Natural killer cell treated with Interleukin-12 subunit alpha and Interleukin-12 subunit beta and Interleukin-15 and Interleukin-18, amount 100 ng/mL, for 72 hours (primary cell): ENCODE data around the gene CATSPER4. TPM values are rescaled to one million over a fixed set of nuclear protein-coding genes. Genes with fewer than 3 reads are reported as not detected.

Experiments used
- ATAC-seq, 2 donors: fragments of 150-1000 bp; cut with Tn5 transposase in 1 of 2; sonication (Bioruptor Pico), chemical (Tn5 transposase) in 1 of 2; 2 replicates each; pipeline ENCODE4 v1.10.0; 2021
- DNase-seq: peaks from one replicate; pipeline ENCODE4 v3.0.0; 2022; ENCODE audit warnings: low spot score
- H3K27ac Mint-ChIP-seq, 2 donors: 1 replicate in 1 of 2; 2 replicates in 1 of 2; pipeline ENCODE4 v1.8.0; 2022; ENCODE audit warnings: mixed read lengths in 2 of 2, mild to moderate bottlenecking in 1 of 2, moderate library complexity in 1 of 2
- H3K27me3 Mint-ChIP-seq, 2 donors: 1 replicate in 1 of 2; 2 replicates in 1 of 2; pipeline ENCODE4 v1.8.0; 2022; ENCODE audit warnings: mixed read lengths in 2 of 2
- H3K36me3 Mint-ChIP-seq: one replicate; pipeline ENCODE4 v1.8.0; 2022; ENCODE audit warnings: mixed read lengths
- H3K4me1 Mint-ChIP-seq, 2 donors: 1 replicate in 1 of 2; 2 replicates in 1 of 2; pipeline ENCODE4 v1.8.0; 2022; ENCODE audit warnings: low read depth in 2 of 2, mixed read lengths in 2 of 2, mild to moderate bottlenecking in 1 of 2
- H3K4me3 Mint-ChIP-seq: one replicate; pipeline ENCODE4 v1.8.0; 2022; ENCODE audit warnings: mixed read lengths
- H3K9me3 Mint-ChIP-seq: 2 replicates; pipeline ENCODE4 v1.8.0; 2022; ENCODE audit warnings: mixed read lengths
- total RNA-seq, 2 donors: library from RNA; stranded (reverse); gene quantifications; one replicate each; pipeline ENCODE4 v1.2.3, GENCODE V29; 2022

The CATSPER4 gene
- total RNA-seq, 2 donors from 2014 or later = not detected

DNA sequence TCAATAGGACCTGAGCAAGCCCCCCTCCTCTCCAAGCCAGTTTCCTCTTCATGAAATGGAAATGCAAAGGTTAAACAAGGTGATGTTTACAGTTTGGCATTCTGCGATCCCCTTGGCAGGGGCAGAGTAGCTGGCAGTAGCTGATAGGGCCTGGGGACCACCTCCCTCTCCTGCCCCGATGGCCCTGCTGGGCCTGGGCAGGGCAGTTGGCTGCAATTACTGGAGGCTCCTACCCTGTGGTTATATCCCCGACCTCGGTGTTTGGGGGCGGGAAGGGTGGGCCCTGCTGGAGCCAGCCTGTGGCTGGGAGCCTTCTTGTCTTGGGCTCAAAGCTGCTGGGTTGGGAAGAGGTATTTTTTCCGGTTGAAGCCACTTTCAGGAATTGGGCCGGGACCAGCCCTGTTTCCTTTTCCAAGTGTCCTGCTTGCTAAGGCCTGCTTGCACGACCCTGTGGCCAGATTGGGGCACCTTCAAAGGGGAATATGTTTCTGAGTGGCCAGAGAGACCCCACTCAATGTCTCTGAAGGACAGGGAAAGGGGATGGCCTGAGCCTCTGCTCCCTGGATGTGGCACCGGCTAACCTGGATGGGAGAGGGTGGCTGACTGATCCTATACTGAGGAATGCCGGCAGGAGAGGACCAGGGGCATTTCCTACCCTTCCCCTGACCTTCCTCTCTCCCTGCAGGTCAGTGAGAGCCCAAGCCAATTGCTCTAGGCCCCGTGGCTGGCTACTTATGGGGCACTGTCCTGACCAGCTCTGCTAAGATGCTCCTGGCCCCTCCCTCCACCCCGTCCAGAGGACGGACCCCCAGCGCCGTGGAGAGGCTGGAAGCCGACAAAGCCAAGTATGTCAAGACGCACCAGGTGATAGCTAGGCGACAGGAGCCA is 29.6 kb upstream of the CATSPER4 start:
- no peak for DNase-seq
- Mint-ChIP-seq H3K27ac (no peak overlapping the region), H3K36me3 (no peaks in the 10 kb centered on the region), H3K9me3 (no peaks in the 10 kb centered on the region), H3K4me3 (no peak overlapping the region), H3K4me1 (peaks cover 13 to 15% of the 10 kb centered on the region in 2 donors), H3K27me3 (peaks cover 14 to 31% of the 10 kb centered on the region in 2 donors)
- no peak for ATAC-seq

DNA sequence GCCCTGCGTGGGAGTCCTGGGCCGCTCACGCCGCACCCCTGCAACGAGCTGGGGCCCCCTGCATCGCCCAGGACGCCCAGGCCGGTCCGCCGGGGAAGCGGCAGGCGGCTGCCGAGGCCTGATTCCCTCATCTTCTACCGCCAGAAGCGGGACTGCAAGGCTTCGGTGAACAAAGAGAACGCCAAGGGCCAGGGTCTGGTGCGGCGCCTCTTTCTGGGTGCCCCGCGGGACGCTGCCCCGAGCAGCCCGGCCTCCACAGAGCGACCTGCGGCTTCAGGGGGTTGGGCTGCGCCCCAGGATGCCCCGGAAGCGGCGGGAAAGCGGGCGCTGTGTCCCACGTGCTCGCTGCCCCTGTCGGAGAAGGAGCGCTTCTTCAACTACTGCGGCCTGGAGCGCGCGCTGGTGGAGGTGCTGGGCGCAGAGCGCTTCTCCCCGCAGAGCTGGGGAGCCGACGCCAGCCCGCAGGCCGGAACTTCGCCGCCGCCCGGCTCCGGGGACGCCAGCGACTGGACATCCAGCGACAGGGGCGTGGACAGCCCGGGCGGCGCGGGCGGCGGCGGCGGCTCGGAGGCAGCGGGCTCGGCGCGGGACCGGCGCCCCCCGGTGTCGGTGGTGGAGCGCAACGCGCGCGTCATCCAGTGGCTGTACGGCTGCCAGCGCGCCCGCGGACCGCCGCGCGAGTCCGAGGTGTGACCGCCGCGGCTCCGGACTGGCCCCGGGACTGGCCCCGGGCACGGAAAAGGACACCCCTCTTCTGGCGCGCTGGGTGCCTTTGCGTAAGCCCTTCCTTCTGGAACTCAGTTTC is 28.8 kb upstream of the CATSPER4 start:
- no peak overlapping the region for H3K4me3 Mint-ChIP-seq
- peaks cover 13 to 20% of the 10 kb centered on the region in 2 donors for H3K4me1 Mint-ChIP-seq
- no peaks in the 10 kb centered on the region for H3K36me3 Mint-ChIP-seq
- ATAC-seq (peak; percentile 60 to 68), DNase-seq (peak; percentile 68)
- no peak overlapping the region for H3K27ac Mint-ChIP-seq
- no peaks in the 10 kb centered on the region for H3K9me3 Mint-ChIP-seq
- peaks cover 14 to 28% of the 10 kb centered on the region in 2 donors for H3K27me3 Mint-ChIP-seq

DNA sequence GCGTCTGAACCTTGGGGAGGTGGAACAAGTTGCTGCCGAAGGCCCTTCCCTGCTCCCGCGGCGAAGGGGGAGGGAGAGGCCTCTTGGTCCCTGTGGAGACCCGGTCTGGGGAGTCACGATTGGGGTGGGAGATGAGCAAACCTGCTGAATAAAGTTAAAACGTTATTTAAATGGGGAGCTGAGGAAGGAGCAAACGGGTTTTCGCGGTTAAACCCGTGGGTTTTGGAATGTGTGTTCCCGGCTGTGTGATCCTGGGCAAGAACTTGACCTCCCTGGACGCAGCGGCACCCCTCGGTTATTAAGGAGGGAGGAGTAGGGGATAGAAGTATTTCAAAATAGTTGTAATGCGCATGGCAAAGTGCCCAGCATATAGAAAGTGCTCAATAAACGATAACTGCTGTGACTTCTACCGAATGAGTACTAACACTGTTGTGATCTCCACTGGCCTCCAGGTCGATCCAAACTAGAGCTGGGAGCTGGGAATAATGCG is 28.1 kb upstream of the CATSPER4 start:
- H3K9me3 Mint-ChIP-seq = no peaks in the 10 kb centered on the region
- peaks cover 13 to 24% of the 10 kb centered on the region in 2 donors for H3K4me1 Mint-ChIP-seq
- DNase-seq (no peak), ATAC-seq (no peak)
- H3K27me3 Mint-ChIP-seq = peaks cover 14 to 30% of the 10 kb centered on the region in 2 donors
- H3K36me3 Mint-ChIP-seq = no peaks in the 10 kb centered on the region
- no peak overlapping the region for H3K27ac Mint-ChIP-seq
- no peak overlapping the region for H3K4me3 Mint-ChIP-seq

DNA sequence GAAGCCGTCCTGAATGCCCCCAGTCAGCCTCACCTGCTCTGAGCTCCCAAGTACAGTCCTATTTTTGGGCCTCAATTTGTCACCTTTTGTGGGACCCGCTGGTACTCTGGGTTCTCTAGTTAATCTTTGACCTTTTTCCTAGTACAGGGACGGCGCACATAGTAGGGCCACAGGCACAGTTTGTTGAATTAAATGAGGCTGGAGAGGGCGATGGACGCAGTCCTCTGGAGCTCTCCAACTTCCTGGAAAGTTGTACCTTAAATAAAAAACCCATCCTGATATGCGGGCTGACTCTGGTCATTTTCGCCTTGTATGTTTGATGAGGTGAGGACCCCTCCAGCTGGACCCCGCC is 26.7 kb upstream of the CATSPER4 start:
- no peak for ATAC-seq
- Mint-ChIP-seq H3K27ac (no peak overlapping the region), H3K4me3 (no peak overlapping the region), H3K9me3 (no peaks in the 10 kb centered on the region), H3K36me3 (no peaks in the 10 kb centered on the region), H3K27me3 (peaks cover 14 to 30% of the 10 kb centered on the region in 2 donors), H3K4me1 (peaks cover 13 to 24% of the 10 kb centered on the region in 2 donors)
- no peak for DNase-seq

DNA sequence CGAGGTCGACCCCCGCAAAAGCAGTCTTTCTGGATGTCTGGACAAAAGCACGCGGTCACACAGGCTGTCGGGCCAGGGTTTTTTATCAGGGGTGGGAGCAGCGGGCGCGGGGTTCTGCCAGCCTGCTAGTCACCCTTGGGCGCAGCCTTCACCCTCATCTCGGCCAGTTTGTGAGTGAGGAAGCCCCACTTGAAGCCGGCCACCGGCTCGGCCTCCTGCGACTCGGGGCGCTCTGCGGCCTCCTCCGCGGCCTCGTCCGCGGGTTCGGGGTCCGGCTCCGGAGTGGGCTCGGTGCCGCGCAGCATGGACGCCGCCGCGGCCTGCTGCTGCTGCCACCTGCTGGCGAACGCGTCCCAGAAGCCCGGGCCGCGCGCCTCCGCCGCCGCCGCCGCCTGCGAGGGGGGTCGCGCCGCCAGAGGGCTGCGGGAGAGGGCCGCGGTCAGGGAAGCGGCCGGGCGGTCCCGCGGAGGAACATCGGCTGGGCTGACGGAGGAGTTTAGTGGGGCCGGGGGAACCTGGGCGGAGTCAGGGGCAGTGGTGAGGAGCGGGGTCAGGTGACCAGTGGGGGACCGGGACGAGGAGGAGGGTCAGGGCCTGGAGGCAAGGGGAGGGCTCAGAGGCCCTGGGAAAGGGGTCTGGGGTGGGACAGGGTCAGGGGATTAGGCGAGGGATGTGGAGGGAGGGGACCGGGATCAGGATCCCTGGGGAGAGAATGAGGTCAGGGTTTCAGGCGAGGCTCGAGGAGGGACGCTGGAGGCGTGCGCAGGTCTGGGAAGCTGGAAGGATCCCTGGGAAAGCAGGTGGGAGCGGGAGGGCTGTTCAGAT is 26.2 kb upstream of the CATSPER4 start:
- Mint-ChIP-seq H3K27ac (no peak overlapping the region), H3K9me3 (no peaks in the 10 kb centered on the region), H3K4me3 (peak overlapping the region; percentile 26), H3K27me3 (peaks cover 14 to 26% of the 10 kb centered on the region in 2 donors), H3K36me3 (no peaks in the 10 kb centered on the region), H3K4me1 (peaks cover 13 to 24% of the 10 kb centered on the region in 2 donors)
- DNase-seq (peak; percentile 64), ATAC-seq (peak; percentile 74 to 79)

DNA sequence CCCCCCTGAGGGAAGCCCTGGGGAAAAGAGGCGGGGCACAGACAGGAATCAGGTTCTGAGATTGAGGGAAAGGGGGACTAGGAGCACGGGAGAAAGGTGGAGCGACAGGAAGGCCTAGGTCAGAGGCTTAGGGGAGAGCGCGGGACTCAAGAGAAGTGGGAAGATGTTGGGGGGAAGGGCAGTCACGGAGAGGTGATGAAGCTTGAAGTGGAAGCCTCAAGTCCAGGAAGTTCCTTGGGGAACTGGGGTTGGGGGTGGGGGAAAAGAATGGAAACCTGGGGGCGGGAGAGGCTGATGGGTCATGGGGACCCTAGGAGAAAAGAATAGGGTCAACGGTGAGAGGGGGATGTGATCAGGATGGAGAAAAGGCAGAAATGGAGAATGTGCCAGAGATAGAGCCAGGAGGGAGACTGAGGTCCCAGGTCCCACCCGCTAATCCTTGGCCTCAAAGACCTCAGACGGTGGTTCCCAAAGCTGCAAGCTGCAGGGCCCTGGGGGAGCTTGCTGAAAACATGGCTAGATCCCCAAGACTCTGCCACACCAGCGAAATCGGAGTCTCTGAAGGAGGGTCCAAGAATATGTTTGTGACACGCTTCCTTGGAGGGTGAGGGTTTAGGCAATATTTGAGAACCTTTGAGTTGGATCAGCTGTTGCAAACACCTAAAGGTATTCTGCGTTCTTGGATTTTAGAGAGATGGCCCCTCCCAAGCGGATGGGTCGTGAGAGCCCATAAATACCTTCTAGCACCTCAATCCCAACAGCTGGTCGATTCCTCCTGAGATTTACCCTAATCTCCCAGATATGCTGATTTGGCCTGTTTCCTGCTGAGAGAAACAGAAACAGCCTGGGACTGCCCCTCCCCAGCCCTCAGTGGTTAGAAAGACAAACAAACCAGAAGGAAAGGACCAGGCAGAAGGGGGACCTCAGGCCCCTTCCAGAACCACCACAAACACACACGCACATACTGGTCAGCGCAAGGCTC is 25.2 kb upstream of the CATSPER4 start:
- Mint-ChIP-seq H3K4me3 (peak overlapping the region; percentile 26), H3K36me3 (no peaks in the 10 kb centered on the region), H3K9me3 (no peaks in the 10 kb centered on the region), H3K27ac (no peak overlapping the region), H3K27me3 (peaks cover 6 to 23% of the 10 kb centered on the region in 2 donors), H3K4me1 (peaks cover 13 to 25% of the 10 kb centered on the region in 2 donors)
- ATAC-seq (no peak), DNase-seq (no peak)

DNA sequence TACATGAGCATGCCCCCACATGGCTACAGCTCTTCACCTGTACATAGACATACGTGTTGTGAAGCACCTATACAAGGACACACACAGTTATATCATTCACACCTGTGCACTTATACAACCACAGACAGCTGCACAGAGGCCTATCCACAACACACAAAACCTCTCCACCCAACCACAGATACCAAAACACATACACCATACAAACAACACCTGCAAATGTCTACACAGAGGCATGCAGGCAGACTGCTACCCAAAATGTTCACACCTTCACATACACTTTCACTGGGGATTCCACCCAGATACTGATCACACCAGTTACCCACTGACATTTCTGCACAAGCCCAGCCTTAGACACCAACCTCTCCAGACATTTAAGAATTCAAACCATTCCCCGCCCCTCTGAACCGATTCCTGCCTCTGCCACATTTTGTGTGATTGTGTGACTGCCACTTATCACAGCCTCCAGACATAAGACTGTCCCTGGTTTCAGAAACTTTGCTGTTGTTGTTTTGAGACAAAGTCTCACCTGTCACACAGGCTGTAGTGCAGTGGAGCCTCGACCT is 23.6 kb upstream of the CATSPER4 start:
- H3K4me3 Mint-ChIP-seq = no peak overlapping the region
- H3K36me3 Mint-ChIP-seq = no peaks in the 10 kb centered on the region
- peaks cover 13 to 32% of the 10 kb centered on the region in 2 donors for H3K4me1 Mint-ChIP-seq
- ATAC-seq = no peak
- H3K27me3 Mint-ChIP-seq = peaks cover 6 to 23% of the 10 kb centered on the region in 2 donors
- DNase-seq = no peak
- H3K9me3 Mint-ChIP-seq = no peaks in the 10 kb centered on the region
- H3K27ac Mint-ChIP-seq = peak overlapping the region in 1 of 2 donors; percentile 6

DNA sequence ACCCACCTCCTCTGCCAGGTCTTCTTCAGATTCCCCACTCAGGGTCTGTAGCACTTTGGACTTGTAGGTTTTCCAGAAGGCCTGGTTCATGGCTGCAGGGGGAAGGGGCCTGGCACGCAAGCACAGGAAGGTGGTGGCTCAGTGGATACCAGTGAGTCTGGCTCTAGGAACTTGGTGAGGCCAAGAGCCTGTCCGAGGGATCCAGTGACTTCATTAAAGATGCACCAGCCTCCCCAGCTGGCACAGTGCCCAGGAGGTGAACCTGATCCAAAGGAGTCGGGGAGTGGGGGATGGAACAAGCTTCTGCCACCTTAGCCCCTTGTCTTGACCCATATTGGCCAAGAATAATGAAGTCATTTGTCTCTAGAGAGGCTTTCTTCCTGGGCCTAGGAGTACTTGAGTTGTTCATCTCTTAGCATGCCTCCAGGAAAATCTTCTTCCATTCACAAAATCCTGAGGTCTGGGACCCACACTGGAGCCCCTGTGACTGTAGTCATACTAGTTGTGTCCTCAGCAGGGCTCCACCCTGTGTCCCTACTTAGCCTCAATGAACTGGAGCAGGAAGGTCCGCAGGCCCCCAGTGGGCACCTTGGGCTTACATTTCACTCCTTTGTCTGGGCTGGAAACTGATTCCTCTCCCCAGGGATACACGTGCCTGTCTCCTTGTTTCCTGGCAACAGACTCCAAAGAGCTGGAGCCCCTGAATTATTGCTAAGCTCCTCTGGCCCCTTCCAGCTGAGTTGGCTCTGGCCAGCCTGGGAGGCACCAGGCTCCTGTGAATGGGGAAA is 21.8 kb upstream of the CATSPER4 start, which contains the start of gene C1orf232:
C1orf232 (minus strand) TSS at position 554 of the 788 bp plus-strand sequence; CDS start at position 90, 464 bp downstream.
- Mint-ChIP-seq H3K36me3 (no peaks in the 10 kb centered on the region), H3K4me1 (peaks cover 9 to 30% of the 10 kb centered on the region in 2 donors), H3K9me3 (no peaks in the 10 kb centered on the region), H3K27me3 (peaks cover 2 to 18% of the 10 kb centered on the region in 2 donors), H3K27ac (peak within 1 kb of the TSS; percentile 55 to 77), H3K4me3 (peak within 1 kb of the TSS; percentile 90)
- DNase-seq (no peak), ATAC-seq (no peak)

DNA sequence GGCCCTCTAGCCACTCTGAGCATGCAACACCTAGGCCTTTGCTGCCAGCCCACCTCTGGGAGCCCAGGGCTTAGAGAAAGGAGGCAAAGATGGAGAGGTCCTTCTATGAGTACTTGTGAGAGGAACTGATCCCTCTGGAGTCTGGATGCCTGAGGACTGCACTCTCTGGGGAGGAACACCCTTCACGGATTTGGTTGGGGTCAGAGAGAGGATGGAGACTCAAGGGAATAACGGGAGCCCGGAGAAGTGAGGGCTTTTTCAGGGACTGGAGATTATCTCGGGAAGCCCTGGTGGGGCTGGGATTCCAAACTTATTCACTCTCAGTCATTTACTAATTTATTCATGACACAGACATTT is 21.2 kb upstream of the CATSPER4 start:
- Mint-ChIP-seq H3K4me1 (peaks cover 9 to 30% of the 10 kb centered on the region in 2 donors), H3K27me3 (peaks cover 0 to 16% of the 10 kb centered on the region in 2 donors), H3K4me3 (peak overlapping the region; percentile 90), H3K27ac (peak overlapping the region in 1 of 2 donors; percentile 55), H3K9me3 (no peaks in the 10 kb centered on the region), H3K36me3 (no peaks in the 10 kb centered on the region)
- DNase-seq = no peak
- ATAC-seq = no peak

DNA sequence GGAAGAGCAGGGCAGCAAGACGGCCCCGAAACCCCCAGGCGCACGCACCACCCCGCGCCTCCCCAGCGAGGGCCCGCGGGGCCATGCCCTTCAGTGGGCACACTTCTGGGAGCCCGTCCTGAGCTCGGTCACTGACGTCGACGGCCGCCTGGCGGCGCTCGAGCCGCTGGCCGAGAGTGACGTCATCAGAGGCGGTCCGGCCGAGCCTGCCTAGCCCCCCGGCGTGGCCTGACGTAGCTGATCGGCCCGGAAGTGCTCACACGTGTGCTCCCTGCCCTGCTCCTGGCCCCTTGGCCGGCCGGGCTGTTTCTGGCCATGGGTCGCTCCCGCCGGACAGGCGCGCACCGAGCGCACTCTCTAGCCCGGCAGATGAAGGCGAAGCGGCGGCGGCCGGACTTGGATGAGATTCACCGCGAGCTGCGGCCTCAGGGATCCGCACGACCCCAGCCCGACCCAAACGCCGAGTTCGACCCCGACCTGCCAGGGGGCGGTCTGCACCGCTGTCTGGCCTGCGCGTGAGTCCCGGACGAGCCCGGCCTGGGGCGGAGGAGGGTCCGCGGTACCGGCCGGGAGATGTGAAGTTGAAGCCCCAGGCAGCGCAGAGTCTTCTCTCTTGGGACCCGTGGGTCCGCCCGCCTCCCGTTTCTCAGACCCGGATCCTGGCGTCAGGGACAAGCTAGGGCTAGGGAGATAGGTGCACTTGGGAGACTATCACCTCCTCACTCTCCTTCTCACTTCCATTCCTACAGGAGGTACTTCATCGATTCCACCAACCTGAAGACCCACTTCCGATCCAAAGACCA is 20.5 kb upstream of the CATSPER4 start, which contains the start of gene ZNF593:
ZNF593 (plus strand) TSS at position 240 of the 803 bp plus-strand sequence; CDS start at position 316, 76 bp downstream.
- Mint-ChIP-seq H3K27ac (peak within 1 kb of the TSS; percentile 55 to 77), H3K9me3 (no peaks in the 10 kb centered on the region), H3K27me3 (peaks cover 0 to 12% of the 10 kb centered on the region in 2 donors), H3K4me1 (peaks cover 5 to 25% of the 10 kb centered on the region in 2 donors), H3K4me3 (peak within 1 kb of the TSS; percentile 90), H3K36me3 (no peaks in the 10 kb centered on the region)
- DNase-seq = peak; percentile 92
- ATAC-seq = peak; percentile 98 to 99

DNA sequence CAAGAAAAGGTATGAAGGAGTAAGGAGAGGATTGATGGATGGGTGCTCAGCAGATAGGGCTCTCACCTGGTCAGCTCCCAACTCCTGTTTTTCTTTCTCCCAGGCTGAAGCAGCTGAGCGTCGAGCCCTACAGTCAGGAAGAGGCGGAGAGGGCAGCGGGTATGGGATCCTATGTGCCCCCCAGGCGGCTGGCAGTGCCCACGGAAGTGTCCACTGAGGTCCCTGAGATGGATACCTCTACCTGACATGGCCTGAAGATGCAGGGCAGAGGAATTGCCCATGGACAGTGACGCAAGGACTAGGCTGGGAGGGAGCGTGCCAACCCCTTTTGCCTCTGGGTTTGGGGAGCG is 20.0 kb upstream of the CATSPER4 start:
- no peak for DNase-seq
- Mint-ChIP-seq H3K9me3 (no peaks in the 10 kb centered on the region), H3K27ac (peak overlapping the region; percentile 55 to 77), H3K4me3 (peak overlapping the region; percentile 90), H3K27me3 (peaks cover 0 to 6% of the 10 kb centered on the region in 2 donors), H3K36me3 (no peaks in the 10 kb centered on the region), H3K4me1 (peaks cover 0 to 20% of the 10 kb centered on the region in 2 donors)
- ATAC-seq = no peak
